Fibroblast of lung (primary cell): Measurements from ENCODE around the gene SCOC. TPM values are rescaled to one million over a fixed set of nuclear protein-coding genes. Genes with fewer than 3 reads are reported as not detected.

Experiments
- DNase-seq, 2 donors: peaks; one replicate each; pipeline versions ENCODE4 v3.0.0 to v3.0.0-alpha.2; 2010; ENCODE audit warnings: low read depth in 2 of 2
- H2AFZ ChIP-seq: 2 replicates; pipeline ENCODE4 v1.5.1; 2012; ENCODE audit warnings: low read length, control low read depth, inconsistent platforms
- H3K27ac ChIP-seq: 2 replicates; pipeline ENCODE4 v1.5.1; 2011; ENCODE audit warnings: low read length, control low read depth; ENCODE audit not compliant: insufficient read depth
- H3K27me3 ChIP-seq: 2 replicates; pipeline ENCODE4 v1.5.1; 2011; ENCODE audit warnings: mild to moderate bottlenecking, low read length; ENCODE audit not compliant: control insufficient read depth, insufficient read depth
- H3K36me3 ChIP-seq: 2 replicates; pipeline ENCODE4 v1.5.1; 2011; ENCODE audit warnings: low read length; ENCODE audit not compliant: control insufficient read depth, insufficient read depth
- H3K4me1 ChIP-seq: 2 replicates; pipeline ENCODE4 v1.5.1; 2011; ENCODE audit warnings: low read length; ENCODE audit not compliant: control insufficient read depth, insufficient read depth; ENCODE audit errors: extremely low read depth
- H3K4me2 ChIP-seq: 2 replicates; pipeline ENCODE4 v1.5.1; 2011; ENCODE audit warnings: low read length, control low read depth; ENCODE audit not compliant: insufficient read depth; ENCODE audit errors: extremely low read depth
- H3K4me3 ChIP-seq, 4 experiments: fragments of 200-600 bp in 1 of 4; sonication (generic) in 1 of 4; replicated peaks in 1 of 4; 2 replicates each; pipeline ENCODE4 v1.5.1; 2011 to 2016; ENCODE audit warnings: low read length in 4 of 4, low read depth in 3 of 4, mild to moderate bottlenecking in 3 of 4, control low read depth in 2 of 4, inconsistent platforms in 1 of 4, mixed read lengths in 1 of 4; ENCODE audit not compliant: insufficient read depth in 1 of 4; ENCODE audit errors: control extremely low read depth in 1 of 4
- H3K79me2 ChIP-seq: 2 replicates; pipeline ENCODE4 v1.5.1; 2012; ENCODE audit warnings: mild to moderate bottlenecking, low read length, inconsistent platforms; ENCODE audit not compliant: control insufficient read depth, insufficient read depth
- H3K9ac ChIP-seq: 2 replicates; pipeline ENCODE4 v1.5.1; 2011; ENCODE audit warnings: mild to moderate bottlenecking, low read length, control low read depth; ENCODE audit not compliant: insufficient read depth
- H3K9me3 ChIP-seq: 2 replicates; pipeline ENCODE4 v1.5.1; 2012; ENCODE audit warnings: low read depth, low read length; ENCODE audit not compliant: control insufficient read depth, insufficient read depth
- H4K20me1 ChIP-seq: 2 replicates; pipeline ENCODE4 v1.5.1; 2011; ENCODE audit warnings: low read length; ENCODE audit not compliant: control insufficient read depth, insufficient read depth; ENCODE audit errors: extremely low read depth
- EZH2 ChIP-seq: IDR thresholded peaks from 2 replicates; pipeline ENCODE4 v1.5.1; 2012; ENCODE audit warnings: low read length, control low read depth, mild to moderate bottlenecking; ENCODE audit errors: missing control alignments
- polyA plus RNA-seq, 2 donors: library from polyadenylated mRNA; depleted of rRNA in 1 of 2; stranded (reverse) in 1 of 2; unstranded in 1 of 2; fragments of >200 nt; gene quantifications; 2 replicates each; pipeline ENCODE4 v1.2.1, GENCODE V29; 2011 to 2012; ENCODE audit warnings: missing spikeins in 1 of 2
- total RNA-seq: library from RNA; depleted of rRNA; stranded (reverse); fragments of >200 nt; gene quantifications from 2 replicates; pipeline ENCODE4 v1.2.1, GENCODE V29; 2014
- TF ChIP-seq, protein P1 (sequence below), 2 donors: IDR thresholded peaks in 1 of 2; conservative IDR thresholded peaks in 1 of 2; 1 replicate in 1 of 2; 2 replicates in 1 of 2; pipeline ENCODE4 v1.5.1; 2011 to 2012; ENCODE audit warnings: low read length in 2 of 2, control low read depth in 1 of 2, inconsistent platforms in 1 of 2, low read depth in 1 of 2, mild to moderate bottlenecking in 1 of 2

The SCOC gene
- total and polyA plus RNA-seq, 2 donors (not counting 1 experiment from before 2014, with no cell fraction given) = 40.1 to 72.3 TPM

GRCh38 chr4:140367738-140368137, 5.7 kb upstream of the SCOC start:
- Histone ChIP-seq H2AFZ (no peak overlapping the region), H3K9ac (no peak overlapping the region), H3K27me3 (no peaks in the 10 kb centered on the region), H3K4me3 (no peak overlapping the region), H3K27ac (no peak overlapping the region), H3K4me1 (peaks cover 2% of the 10 kb centered on the region), H3K9me3 (no peaks in the 10 kb centered on the region), H4K20me1 (no peaks in the 10 kb centered on the region), H3K36me3 (no peaks in the 10 kb centered on the region), H3K4me2 (no peak overlapping the region), H3K79me2 (no peaks in the 10 kb centered on the region)
- TF ChIP-seq EZH2 = no peak
- TF ChIP-seq, protein P1, sequence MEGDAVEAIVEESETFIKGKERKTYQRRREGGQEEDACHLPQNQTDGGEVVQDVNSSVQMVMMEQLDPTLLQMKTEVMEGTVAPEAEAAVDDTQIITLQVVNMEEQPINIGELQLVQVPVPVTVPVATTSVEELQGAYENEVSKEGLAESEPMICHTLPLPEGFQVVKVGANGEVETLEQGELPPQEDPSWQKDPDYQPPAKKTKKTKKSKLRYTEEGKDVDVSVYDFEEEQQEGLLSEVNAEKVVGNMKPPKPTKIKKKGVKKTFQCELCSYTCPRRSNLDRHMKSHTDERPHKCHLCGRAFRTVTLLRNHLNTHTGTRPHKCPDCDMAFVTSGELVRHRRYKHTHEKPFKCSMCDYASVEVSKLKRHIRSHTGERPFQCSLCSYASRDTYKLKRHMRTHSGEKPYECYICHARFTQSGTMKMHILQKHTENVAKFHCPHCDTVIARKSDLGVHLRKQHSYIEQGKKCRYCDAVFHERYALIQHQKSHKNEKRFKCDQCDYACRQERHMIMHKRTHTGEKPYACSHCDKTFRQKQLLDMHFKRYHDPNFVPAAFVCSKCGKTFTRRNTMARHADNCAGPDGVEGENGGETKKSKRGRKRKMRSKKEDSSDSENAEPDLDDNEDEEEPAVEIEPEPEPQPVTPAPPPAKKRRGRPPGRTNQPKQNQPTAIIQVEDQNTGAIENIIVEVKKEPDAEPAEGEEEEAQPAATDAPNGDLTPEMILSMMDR (conservative IDR thresholded peaks at IDR 0.05 in 1 of 2, IDR thresholded peaks at IDR 0.05 in 1 of 2; ENCODE audit: low read depth in 1 of 2, low read length in 2 of 2) = no peak
- DNase-seq = peak in 1 of 2 donors; percentile 74

GRCh38 chr4:140368686-140369085, 4.8 kb upstream of the SCOC start:
- H3K4me3 ChIP-seq = no peak overlapping the region
- H2AFZ ChIP-seq = no peak overlapping the region
- no peak overlapping the region for H3K9ac ChIP-seq

DNA sequence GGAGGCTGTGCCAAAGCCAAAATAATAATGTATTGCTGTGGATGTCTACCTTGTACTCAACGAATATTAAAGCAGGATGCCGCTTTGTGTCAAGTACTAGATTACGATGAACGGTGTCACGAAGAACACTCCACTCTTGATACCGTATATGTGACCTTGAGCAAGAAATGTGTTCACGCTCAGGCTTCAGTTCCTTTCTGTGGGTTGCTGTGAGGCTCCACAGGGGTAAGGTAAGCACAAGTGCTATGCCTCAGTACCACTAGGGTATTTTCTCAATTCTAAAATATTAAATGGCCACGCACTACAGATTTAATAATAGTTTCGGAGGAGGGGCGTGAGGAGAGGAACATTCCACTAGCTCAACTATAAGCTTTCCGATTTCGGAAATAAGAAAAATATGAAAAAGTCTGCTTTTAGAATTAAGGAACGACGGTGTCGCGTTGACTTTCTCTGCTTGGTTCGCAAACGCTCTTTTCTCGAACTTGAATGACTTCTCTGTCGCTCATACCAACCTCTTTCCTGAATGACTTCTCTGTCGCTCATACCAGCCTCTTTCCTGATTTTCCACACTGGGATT, 607 bp upstream of the SCOC start:
- no peaks in the 10 kb centered on the region for H3K36me3 ChIP-seq
- peak overlapping the region; percentile 30 for H3K9ac ChIP-seq
- H3K4me2 ChIP-seq = peak overlapping the region; percentile 77
- DNase-seq = peak in 1 of 2 donors; percentile 19
- peaks cover 35% of the 10 kb centered on the region for H3K79me2 ChIP-seq
- H3K4me3 ChIP-seq = peak overlapping the region; percentile 47 to 92 (median 72)
- no peaks in the 10 kb centered on the region for H4K20me1 ChIP-seq
- TF ChIP-seq, protein P1 (conservative IDR thresholded peaks at IDR 0.05 in 1 of 2, IDR thresholded peaks at IDR 0.05 in 1 of 2; ENCODE audit: low read depth in 1 of 2, low read length in 2 of 2) = peak in 1 of 2 donors; percentile 5
- no peak for TF ChIP-seq EZH2
- peaks cover 7% of the 10 kb centered on the region for H3K4me1 ChIP-seq
- H3K9me3 ChIP-seq = no peaks in the 10 kb centered on the region
- peak overlapping the region; percentile 35 for H3K27ac ChIP-seq
- H2AFZ ChIP-seq = peak overlapping the region; percentile 73
- H3K27me3 ChIP-seq = no peaks in the 10 kb centered on the region

More at GRCh38 chr4:140368686-140369085, 4.8 kb upstream of the SCOC start:
- H3K36me3 ChIP-seq = no peaks in the 10 kb centered on the region
- H3K9me3 ChIP-seq = no peaks in the 10 kb centered on the region
- H3K79me2 ChIP-seq = no peaks in the 10 kb centered on the region
- DNase-seq = no peak
- no peaks in the 10 kb centered on the region for H4K20me1 ChIP-seq
- TF ChIP-seq EZH2 = no peak
- TF ChIP-seq, protein P1 (conservative IDR thresholded peaks at IDR 0.05 in 1 of 2, IDR thresholded peaks at IDR 0.05 in 1 of 2; ENCODE audit: low read depth in 1 of 2, low read length in 2 of 2) = no peak
- peaks cover 2% of the 10 kb centered on the region for H3K4me1 ChIP-seq
- H3K27ac ChIP-seq = no peak overlapping the region
- no peaks in the 10 kb centered on the region for H3K27me3 ChIP-seq
- H3K4me2 ChIP-seq = no peak overlapping the region
